Activated T-helper 1 cell treated with Interleukin-2 at 50 U/mL for 16 hours (primary cell): Measurements from ENCODE around the gene MRPL36.
"Not testable (repeated sequence)": the region's sequence is repeated elsewhere in the genome, so short reads cannot be mapped to it uniquely, and the experiment has no call there.

Source experiments
- DNase-seq: peaks from one replicate; pipeline ENCODE4 v3.0.0-alpha.2; 2020; ENCODE audit warnings: low read depth

The MRPL36 gene

DNA sequence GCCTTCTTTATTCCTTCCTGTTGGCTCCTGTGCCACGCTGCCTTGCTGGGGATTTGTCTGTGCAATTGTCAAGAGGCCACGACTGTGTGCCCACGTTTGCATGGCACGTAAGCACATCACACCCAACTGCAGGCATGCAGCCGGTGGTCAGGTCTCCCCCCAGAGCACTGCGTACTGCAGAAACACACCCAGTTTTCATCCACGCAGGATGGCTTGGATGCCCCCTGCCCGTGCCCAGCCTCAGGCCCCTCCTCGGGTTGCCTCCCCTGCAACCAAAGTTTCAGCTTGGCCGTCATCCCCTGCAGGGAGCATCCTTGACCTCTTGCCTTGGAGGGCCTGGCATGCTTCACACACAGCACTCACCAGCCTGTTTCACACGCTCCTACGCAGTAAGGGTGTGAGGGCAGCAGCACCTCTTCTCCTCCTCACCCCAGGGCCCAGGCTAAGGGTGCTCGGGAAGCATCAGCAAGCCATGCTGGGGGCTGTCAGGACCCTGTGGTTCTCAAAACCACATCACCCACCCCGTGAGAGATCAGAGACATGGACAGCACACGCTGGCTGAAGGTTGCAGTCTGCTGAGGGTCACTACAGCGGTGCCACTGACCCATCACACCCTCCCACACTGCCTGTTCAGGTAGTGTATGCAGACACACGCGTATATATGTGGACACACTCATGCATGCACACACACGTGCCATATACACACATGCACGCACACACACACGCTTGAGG, 3.1 kb downstream of the MRPL36 start:
- DNase-seq = no peak

DNA sequence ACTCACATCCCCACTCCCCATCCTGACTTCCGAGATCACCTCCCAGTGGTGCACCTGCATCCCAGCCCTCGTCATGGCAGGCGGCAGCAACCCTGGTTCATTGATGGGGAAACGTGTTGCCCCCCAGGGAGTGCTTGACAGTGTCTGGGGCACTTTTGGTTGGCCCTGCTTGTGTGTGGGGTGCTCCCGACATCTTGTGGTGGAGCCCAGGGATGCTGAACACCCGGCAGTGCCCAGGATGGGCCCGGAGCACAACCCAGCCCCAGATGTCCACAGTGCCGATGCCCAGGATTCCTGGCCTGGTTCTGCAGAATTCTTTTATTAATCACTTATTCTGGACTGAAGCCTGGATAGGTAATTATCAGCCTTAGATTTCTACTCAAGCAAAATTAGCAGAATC, 3.7 kb downstream of the MRPL36 start:
- DNase-seq = no peak

DNA sequence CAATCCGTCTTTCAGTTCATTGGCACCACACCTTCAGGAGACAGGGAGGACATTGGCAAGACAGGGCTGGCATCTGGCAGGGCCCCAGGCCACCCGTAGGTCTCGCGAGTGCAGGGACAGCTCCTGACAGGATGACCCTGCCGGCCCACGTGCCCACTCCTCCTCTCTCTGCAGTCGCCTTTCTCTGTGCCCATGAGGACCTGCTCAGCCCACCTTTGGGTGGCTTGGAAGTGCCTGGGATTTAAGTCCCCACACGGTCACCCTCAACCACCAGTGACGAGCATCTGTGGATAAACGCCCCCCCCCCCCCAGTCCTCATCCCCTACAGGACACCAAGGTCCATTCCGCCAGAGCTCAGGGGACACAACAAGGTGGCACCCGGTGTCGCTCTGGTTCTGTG, 4.1 kb downstream of the MRPL36 start:
- DNase-seq = no peak

DNA sequence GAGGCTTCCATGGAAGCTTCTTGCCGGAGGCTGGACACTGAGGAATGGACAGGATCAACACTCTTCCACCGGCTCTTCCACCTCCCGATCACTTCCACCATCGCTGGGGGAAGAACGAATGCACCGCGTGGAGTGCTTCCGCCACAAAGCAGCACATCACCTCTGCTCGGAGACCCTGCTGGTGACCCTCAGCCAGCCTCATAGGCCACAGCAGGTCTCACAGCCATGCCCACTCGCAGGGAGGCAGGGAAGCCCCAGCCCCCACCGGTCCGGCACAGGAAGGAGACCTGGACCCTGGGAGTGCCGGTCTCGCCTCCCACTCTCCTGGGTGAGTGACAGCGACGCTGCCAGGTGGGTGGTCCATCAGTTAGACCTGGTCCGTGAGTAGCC, 4.7 kb downstream of the MRPL36 start:
- no peak for DNase-seq

DNA sequence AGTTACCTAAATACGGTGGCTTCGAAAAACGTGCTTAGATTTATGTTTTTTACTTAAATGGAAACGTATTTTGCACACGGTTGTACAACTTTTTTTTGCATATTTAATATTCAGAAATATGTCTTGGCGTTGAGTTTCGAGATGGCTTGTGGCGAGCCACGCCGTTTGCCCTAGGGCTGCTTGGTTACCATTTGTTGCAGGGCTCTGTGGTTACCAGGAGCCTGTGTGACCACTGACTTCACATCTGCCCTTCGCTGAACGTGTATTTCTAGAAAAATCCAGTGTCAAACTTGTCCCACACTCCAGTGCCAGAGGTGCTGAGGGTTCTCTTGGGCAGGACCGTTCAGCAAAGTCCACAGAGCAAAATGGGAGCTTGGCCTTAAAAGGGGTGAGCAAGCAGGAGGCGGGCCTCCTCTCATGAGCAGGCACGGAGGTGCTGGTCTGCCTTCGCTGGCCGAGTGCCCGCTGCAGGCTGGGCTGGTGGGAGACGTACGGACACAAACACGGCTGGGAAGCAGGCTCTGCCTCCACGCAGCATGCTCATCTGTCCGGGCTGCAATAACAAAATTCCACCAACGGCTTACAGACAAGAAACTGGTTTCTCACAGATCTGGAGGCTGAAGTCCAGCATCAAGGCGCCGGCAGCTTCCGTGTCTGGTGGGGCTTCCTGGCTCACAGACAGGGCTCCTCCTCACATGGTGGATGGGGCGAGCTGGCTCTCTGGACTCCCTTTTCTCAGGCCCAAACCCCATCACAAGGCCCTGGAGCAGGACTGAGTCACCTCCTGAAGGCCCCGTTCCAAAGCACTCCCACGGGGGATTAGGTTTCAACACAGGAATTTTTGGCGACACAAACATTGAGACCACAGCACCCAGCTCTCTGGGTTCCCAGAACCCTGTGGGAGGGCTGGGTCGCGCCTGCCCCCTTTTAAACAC, 5.4 kb downstream of the MRPL36 start:
- no peak for DNase-seq

DNA sequence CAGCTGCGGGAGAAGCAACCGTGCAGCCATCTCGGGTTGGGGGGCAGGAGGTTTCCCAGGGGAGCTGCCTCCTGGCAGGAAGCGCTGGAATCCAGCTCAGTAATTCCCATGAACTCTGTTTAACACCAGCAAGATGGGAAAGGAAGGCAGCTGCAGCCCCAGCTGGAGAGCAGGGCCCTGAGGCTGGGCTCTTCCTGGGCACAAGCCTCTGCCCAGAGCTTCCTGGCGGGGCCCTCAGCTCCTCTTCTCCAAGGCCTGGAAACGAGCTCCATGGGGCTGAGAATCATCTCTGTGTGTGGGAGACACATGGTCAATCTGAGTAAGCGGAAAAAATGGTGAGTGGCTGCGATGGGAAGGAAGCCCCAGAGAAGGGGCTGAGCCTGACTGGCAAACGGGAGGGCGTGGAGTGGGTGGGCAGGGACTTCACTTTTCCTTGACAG, 6.3 kb downstream of the MRPL36 start:
- DNase-seq = no peak

DNA sequence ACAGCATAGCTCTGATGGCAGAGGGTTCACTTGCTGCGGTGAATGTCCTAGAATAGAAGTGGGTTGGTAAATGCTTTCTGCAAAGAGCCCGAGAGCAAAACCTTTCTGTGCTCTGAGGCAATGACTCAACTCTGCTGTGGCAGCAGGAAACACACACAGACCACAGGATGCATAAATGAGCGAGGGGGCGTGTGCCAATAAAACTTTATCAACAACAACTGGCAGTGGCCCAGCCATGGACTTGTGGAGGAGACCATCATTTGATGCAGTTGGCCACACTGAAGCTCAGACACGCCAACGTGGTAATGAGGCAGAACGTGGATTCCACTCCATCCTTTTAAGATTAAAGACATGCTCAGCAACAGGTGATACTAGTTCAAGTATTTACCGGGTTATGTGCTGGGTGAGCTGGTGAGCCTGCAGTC, 6.8 kb downstream of the MRPL36 start:
- DNase-seq = peak; percentile 62

DNA sequence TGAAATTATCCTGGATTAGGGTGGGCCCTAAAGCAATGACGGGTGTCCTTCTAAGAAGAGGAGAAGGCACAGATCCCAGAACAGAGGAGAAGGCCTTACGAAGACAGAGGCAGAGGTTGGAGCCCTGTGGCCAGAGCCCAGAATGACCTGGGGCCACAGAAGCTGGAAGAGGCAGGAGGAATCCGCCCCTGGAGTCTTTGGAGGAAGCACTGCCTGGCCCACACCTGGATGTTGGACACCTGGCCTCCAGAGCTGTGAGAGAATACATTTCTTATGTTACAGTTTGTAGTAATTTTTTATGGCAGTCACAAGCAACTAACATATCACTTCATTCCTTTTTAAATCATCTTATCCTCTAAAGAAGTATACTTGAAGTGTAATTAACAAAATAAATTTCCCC, 8.5 kb downstream of the MRPL36 start:
- no peak for DNase-seq

DNA sequence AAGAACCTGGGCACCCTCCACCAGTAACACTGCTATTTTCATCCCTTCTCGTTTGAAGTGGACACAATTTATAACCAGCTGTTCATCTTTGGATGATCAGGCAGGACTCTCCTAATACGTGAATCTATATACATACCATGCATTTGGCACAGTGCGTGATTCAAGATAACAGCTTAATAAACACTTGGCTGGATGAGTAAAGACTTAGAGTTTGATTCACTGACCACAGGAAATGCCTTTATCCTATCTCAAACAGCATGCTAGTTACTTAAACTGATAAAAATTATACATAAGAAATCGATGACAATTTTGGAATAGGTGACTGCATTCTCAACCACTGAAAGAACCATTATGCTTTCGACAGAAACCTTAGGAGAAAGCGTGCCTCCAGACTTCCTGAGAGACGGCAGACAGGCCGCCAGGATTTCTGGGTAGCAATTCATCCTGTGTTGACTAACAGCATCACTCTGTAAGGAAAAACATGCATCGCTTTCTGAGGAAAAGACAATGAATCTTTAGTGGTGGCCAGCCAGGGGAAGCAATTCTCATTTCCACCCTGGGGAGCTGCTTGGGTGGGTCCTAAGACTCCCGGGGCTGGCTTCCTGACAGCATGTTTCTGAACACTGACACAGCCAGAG, 9.7 kb downstream of the MRPL36 start:
- DNase-seq = no peak

DNA sequence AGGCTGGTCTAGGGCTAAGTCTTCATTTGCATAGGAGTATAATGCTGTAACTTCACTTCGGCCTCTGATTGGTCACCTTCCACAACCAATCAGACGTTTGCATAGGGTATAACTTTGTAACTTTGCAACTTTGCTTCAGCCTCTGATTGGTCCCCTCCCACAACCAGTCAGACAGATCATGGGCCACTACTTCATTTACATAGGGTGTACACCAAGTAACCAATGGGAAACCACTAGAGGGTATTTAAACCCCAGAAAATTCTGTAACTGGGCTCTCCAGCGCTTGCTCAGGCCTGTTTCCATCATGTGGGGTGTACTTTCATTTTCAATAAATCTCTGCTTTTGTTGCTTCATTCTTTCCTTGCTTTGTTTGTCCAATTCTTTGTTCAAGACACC, 10.2 kb downstream of the MRPL36 start:
- DNase-seq = not testable (repeated sequence)

DNA sequence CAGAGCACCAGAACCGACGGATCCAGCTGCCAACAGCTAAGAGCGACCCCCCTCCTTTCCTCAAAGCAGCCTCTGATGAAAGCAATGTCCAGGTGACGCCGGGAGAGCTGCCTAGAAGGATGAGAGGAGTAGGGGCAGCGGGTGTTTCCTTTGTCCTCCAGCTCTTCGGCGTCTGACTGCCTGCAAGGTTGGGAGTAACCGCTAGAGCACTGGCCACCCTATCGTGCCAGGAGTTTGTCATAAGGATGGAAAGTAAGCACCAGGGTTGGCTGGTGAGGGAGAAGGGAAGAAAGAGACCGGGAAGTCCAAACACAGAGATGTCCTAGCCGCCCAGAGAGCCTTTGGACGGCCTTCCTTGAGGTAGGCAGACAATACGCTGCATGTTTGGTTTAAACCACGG, 10.8 kb downstream of the MRPL36 start:
- DNase-seq = no peak

DNA sequence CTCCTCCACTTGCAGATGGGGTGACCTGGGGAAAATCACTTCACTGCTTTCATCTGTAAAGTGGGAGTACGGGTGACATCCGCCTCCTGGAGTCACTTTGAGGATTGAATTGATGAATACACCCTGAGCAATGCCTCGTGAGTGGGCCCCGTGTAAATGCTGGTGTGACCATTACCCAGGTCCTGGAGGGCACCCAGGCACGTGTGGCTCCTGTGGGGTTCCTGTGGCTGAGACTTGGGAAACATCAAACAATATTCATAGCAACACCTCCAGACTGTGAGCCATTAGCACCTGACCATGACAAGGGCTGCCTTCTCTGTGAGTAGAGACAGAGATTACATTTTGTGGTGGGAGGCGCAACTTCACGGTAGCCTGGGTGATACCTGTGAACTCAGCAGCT, 11.4 kb downstream of the MRPL36 start:
- DNase-seq = no peak

DNA sequence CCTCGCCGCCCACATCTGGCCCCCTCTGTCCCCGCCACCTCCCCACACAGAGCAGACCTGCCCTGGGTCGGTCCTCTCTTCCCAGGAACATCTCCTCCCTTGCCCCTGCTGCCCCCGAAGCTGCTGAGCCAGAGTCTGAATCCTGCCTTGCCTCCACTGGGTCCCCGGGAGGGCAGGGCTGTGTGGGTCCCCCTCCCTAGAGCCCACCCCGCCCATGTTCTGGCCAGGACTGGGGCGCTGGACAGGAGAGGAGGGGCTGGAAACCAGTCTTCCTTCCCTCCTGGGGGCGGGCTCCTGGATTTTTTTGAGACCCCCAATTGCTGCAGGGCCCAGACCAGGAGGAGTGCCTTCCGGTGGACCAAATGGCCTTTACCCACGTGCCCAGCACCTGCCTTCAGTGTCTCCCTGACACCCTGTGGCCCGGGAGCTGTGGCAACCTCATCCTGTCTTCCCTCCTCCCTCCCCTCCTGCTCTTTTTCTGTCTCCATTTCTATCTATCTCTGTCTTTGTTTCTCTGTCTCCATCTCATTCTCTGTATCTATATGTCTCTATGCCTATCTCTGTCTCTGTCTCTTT, 12.1 kb downstream of the MRPL36 start:
- DNase-seq = no peak

DNA sequence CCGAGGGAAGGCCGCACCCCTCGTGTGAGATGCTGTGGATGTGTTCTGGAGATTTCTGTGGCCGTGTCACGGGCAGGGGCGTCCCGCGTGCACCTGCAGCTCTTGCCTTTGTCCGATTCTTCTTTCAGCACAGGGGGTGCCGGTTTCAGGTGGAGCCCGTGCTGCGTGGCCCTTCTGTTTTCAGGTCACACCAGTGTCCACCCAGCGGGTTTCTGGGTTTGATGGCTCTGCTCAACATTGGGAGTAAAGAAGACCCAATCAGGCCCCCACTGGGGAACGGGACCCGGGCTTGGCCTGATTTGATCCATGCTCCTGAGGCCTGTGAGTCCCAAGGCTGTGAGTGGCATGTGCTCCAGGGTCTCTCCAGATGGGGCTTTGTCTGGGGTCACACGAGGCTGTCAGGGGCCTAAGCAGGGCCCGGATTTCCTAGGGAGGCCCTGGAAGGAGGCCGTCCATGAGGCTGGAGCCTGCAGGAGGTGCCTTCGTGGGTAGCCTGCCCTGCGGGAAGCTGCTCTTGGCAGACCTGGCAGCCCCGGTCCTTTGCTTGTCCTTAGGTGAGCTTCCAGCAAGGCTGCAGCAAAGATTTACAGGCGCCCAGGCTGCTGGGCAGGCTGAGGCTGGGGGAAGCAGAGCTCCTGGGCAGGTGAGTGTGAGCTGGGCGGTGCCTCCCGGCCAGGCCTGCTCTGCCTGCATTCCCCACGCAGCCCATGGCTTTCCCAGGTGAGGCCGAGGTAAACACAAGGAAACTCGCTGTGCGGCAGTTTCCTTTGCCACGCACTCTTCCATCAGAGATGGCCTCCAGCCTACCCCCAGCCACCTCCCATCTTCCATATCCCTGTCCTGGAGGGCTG, 12.8 kb downstream of the MRPL36 start:
- DNase-seq = no peak

DNA sequence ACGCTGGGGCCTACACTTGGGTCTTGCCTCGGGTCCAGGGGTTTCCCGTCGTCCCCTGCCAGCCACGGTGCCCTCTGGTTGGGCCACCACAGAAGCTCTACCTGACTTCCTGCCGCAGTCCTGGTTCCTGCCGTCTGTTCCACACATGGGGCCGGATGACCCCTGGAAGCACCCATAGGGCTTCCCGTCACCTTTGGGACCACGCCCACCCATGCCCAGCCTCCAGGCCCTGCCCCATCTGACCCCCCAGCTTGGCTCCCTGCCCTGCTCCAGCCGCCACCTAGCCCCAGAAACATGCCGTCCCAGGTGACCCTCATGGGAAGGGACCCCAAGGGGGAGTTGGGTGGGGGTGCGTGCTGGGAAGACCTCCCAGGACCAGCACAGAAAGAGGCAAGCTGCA, 13.7 kb downstream of the MRPL36 start:
- no peak for DNase-seq

DNA sequence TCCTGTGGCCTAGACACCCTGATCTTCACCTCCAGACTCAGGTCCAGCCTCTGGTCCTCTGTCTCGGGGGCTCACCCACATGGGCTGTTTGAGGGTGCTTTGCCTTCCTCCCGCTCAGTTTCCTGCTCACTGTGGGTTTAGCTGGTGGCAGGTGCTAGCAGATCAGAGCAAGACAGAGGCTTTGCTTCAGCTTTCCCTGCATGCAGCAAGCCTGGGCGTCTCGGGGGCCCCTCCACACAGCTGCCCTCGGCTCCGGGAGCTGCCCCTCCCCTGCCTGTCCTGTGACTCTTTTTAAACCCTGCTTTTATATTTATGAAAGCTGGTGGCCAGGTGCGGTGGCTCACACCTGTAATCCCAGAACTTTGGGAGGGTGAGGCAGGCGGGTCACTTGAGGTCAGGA, 14.6 kb downstream of the MRPL36 start:
- no peak for DNase-seq

DNA sequence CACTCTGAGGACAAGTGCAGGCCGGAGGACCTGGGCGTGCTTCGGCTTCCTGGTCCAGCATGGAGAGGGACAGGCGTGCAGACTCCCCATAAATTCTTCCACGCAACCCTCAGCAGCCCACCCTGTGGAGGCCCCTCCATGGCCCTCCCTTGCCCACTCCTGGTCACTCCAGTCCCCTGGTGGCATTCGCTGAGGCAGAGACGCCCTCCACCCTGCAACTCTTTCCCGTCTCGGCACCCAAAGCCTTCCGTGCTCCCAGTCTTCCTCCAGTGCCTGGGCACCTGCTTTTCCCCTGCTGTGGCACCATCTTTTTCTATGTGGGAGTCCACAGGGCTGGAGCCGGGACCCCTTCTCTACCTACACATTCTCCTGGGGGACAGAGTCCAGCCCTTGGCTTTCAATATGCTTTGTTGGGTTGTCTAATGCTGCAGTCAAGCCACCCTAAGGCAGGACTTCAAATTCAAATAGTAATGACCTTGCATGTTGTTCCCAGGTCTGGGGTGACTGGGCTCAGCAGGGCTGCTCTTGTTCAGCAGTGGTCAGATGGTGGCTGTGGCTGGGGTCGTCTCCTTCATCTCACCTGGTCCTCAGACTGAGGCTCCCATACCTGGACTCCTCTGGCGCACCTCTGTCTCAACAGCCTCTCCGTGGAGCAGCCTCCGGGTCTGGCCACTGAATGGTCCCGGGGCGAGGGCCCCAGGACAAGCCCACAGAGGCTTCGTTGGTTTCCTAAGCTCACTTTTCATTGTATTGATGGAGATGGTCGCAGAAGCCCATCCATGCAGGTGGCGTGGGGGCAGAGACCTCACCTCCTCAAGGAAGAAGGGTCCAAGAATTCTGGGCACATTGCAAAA, 15.2 kb downstream of the MRPL36 start:
- no peak for DNase-seq

DNA sequence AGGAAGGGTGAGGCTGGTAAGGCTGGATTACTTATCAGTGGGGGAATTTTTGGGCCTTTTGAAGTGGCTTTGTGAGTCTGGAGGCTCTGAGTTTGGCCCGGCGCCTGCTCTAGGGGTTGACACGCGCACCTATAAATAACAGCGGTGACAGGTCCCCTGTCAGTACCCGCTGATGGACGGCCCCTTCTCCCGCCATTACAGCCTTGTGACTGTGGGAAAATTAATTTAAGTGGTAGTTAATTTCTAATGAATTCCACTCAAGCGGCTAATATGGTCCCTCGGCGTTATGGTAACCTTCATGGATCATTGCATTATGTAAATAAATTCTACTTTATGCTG, 16.5 kb downstream of the MRPL36 start:
- no peak for DNase-seq

DNA sequence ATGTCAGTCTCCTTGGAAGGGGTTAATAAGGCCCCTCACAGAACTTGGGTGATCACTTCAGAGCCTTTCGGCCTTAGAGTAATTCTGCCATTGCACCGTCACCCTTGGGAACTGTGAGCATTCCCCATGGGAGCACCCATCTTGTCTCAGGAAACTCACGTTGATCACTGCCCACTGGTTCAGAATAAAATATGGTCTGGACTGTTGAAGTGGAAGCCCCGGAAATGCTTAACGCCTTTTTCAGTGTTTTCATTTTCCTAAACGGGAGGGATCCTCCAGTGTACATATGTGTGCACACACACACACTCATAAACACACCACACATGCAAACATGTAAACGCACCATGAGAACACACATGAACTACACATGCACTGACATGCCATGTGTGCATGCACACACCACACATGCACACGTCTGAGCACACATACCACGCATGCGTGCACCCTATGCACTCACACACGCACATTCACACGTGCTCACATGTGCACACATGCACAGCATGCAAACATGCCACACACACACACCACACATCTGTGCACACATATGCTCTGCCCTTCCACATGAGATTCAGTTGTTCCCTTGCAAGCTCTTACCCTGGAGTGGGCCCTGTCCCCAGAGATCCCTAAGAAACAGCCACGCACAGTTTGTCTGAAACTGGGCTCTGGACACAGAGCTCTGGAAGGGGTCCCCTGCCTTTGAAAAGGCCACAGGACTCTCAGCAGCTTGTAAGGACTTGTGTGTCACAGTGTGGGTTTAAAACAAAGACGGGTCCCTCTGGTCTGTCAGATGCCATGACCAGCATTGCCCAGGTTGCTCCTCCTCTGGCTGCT, 17.0 kb downstream of the MRPL36 start:
- no peak for DNase-seq
